SIG-M5 treated with dmso at 0.1 percent for 504 hours (cell line): ENCODE results near the gene ADAM8.
A peak's percentile ranks its signal among the peaks of the same experiment; 100 is the strongest.
"Not testable (repeated sequence)": the region's sequence is repeated elsewhere in the genome, so short reads cannot be mapped to it uniquely, and the experiment has no call there.

Experiments used
- DNase-seq: peaks from one replicate; lab custom pipeline; 2025; ENCODE audit not compliant: unreplicated experiment; lab: John Stamatoyannopoulos, UW

Gene ADAM8

GRCh38 chr10:133276435-133277201 lies at the start of gene ADAM8:
Gene ADAM8, minus strand, starts transcription at chr10:133276868. Its CDS starts 51 bp downstream, at chr10:133276817.
- DNase-seq, result no peak

- no peak for DNase-seq
Measured at GRCh38 chr10:133326223-133326551, 49.5 kb upstream of the ADAM8 start.

GRCh38 chr10:133325440-133326222 lies 49.0 kb upstream of the ADAM8 start:
- no peak for DNase-seq

GRCh38 chr10:133324857-133325260 lies 48.2 kb upstream of the ADAM8 start:
- DNase-seq, result no peak

- peak; percentile 15 for DNase-seq
Measured at GRCh38 chr10:133324198-133324792, 47.6 kb upstream of the ADAM8 start.

- not testable (repeated sequence) for DNase-seq
Measured at GRCh38 chr10:133322064-133322709, 45.5 kb upstream of the ADAM8 start.

GRCh38 chr10:133320852-133321422 lies 44.3 kb upstream of the ADAM8 start:
- DNase-seq, result not testable (repeated sequence)

GRCh38 chr10:133318494-133319127 lies 41.9 kb upstream of the ADAM8 start:
- no peak for DNase-seq

- no peak for DNase-seq
Measured at GRCh38 chr10:133316732-133317131, 40.1 kb upstream of the ADAM8 start.

GRCh38 chr10:133316266-133316665 lies 39.6 kb upstream of the ADAM8 start:
- no peak for DNase-seq

- no peak for DNase-seq
Measured at GRCh38 chr10:133315847-133316246, 39.2 kb upstream of the ADAM8 start.

- no peak for DNase-seq
Measured at GRCh38 chr10:133314911-133315310, 38.2 kb upstream of the ADAM8 start.

- no peak for DNase-seq
Measured at GRCh38 chr10:133313192-133313591, 36.5 kb upstream of the ADAM8 start.

- no peak for DNase-seq
Measured at GRCh38 chr10:133312769-133313145, 36.1 kb upstream of the ADAM8 start.

- no peak for DNase-seq
Measured at GRCh38 chr10:133312016-133312768, 35.5 kb upstream of the ADAM8 start.

- no peak for DNase-seq
Measured at GRCh38 chr10:133311570-133311969, 34.9 kb upstream of the ADAM8 start.

- no peak for DNase-seq
Measured at GRCh38 chr10:133310789-133311188, 34.1 kb upstream of the ADAM8 start.

GRCh38 chr10:133310399-133310755 lies 33.7 kb upstream of the ADAM8 start:
- no peak for DNase-seq

- no peak for DNase-seq
Measured at GRCh38 chr10:133309720-133310398, 33.2 kb upstream of the ADAM8 start.
